ENCODE data around the gene LRRC4C.

DNA sequence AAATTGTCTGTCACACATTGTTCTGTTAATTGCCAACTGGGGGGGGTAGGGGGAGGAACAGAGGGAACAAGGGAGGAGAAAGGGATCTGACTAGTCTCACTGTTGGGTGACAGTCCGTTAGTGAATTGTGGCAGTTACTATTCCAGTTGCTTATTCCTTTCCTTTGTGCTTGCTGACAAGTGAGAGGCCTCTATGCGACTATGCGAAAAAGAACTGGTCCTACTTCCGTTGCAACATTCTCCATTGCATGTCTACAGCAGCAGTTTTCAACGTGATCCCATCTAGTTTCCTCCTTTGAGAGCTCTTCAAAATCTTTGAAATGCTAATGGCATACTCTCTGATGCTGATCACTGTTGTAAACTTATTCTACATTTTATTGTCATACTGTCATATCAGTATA lies 672.2 kb downstream of the LRRC4C start:
- TF ChIP-seq CTCF (IDR thresholded peaks at IDR 0.05) = no peak
- TF ChIP-seq POLR2A (IDR thresholded peaks at IDR 0.05) = no peak
